SK-N-SH (cell line): ENCODE data around the gene IGSF23.

Source experiments
- CTCF ChIP-seq: fragments of 200-600 bp; sonication (generic); IDR thresholded peaks from 2 replicates; pipeline ENCODE4 v1.6.1; 2017; ENCODE audit warnings: antibody characterized with exemption, mild to moderate bottlenecking, moderate library complexity
- TCF12 ChIP-seq: IDR thresholded peaks from 2 replicates; pipeline ENCODE4 v1.4.0; 2012

- no peak for TF ChIP-seq TCF12
- no peak for TF ChIP-seq CTCF
Measured at GRCh38 chr19:44572581-44572900, 40.8 kb upstream of the IGSF23 start.
